22Rv1 (cell line): ENCODE results near the gene CPNE9.

Source experiments
- ZFX ChIP-seq: fragments of 450-650 bp; IDR thresholded peaks from 2 replicates; pipeline ENCODE4 v1.6.1; 2017; ENCODE audit warnings: antibody characterized with exemption, borderline replicate concordance
- TF ChIP-seq, protein P1 (sequence below): fragments of 450-650 bp; IDR thresholded peaks from 2 replicates; pipeline ENCODE4 v1.5.1; 2017; ENCODE audit warnings: mild to moderate bottlenecking

DNA sequence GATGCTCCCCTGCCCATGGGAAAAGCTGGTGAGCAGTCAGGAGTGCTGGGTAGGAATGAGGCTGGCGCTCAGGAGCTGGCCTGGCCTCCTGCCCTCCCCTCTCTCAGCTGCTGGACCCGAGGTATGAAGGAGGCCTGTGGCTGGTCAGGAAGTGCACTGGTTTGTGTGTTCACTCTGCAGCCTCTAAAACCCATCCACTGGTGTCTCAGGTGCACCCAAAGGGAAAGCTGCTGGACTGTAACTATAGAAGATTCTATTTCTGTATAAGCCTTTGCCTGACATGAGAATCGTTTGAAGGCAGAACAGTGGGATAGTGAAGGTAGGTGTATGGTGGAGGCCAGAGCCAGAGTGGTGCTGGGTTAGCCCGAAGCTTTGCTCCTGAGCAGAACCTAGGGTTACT is 5.7 kb upstream of the CPNE9 start:
- TF ChIP-seq, protein P1, sequence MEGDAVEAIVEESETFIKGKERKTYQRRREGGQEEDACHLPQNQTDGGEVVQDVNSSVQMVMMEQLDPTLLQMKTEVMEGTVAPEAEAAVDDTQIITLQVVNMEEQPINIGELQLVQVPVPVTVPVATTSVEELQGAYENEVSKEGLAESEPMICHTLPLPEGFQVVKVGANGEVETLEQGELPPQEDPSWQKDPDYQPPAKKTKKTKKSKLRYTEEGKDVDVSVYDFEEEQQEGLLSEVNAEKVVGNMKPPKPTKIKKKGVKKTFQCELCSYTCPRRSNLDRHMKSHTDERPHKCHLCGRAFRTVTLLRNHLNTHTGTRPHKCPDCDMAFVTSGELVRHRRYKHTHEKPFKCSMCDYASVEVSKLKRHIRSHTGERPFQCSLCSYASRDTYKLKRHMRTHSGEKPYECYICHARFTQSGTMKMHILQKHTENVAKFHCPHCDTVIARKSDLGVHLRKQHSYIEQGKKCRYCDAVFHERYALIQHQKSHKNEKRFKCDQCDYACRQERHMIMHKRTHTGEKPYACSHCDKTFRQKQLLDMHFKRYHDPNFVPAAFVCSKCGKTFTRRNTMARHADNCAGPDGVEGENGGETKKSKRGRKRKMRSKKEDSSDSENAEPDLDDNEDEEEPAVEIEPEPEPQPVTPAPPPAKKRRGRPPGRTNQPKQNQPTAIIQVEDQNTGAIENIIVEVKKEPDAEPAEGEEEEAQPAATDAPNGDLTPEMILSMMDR = no peak
- TF ChIP-seq ZFX = no peak
